ENCODE measurements around the gene TUBGCP3.
"Not testable (repeated sequence)": the region's sequence is repeated elsewhere in the genome, so short reads cannot be mapped to it uniquely, and the experiment has no call there.

Gene TUBGCP3

GRCh38 chr13:112531263-112531794 is 56.6 kb downstream of the TUBGCP3 start:
- DNase-seq (ENCODE audit: low read depth in 1 of 2, low spot score in 1 of 2), result no peak

- DNase-seq (ENCODE audit: low read depth in 1 of 2, low spot score in 1 of 2), result no peak
These were observed 57.1 kb downstream of the TUBGCP3 start for GRCh38 chr13:112530861-112531260.

- no peak for DNase-seq (ENCODE audit: low read depth in 1 of 2, low spot score in 1 of 2)
These were observed 58.7 kb downstream of the TUBGCP3 start for GRCh38 chr13:112529216-112529615.

- DNase-seq (ENCODE audit: low read depth in 1 of 2, low spot score in 1 of 2), result no peak
These were observed 61.7 kb downstream of the TUBGCP3 start for GRCh38 chr13:112526146-112526853.

- DNase-seq (ENCODE audit: low read depth in 1 of 2, low spot score in 1 of 2), result no peak
These were observed 62.5 kb downstream of the TUBGCP3 start for GRCh38 chr13:112525356-112525945.

GRCh38 chr13:112522578-112522977 is 65.4 kb downstream of the TUBGCP3 start:
- no peak for DNase-seq (ENCODE audit: low read depth in 1 of 2, low spot score in 1 of 2)

- no peak for DNase-seq (ENCODE audit: low read depth in 1 of 2, low spot score in 1 of 2)
These were observed 66.8 kb downstream of the TUBGCP3 start for GRCh38 chr13:112521073-112521685.

- no peak for DNase-seq (ENCODE audit: low read depth in 1 of 2, low spot score in 1 of 2)
These were observed 68.4 kb downstream of the TUBGCP3 start for GRCh38 chr13:112519517-112520060.

- no peak for DNase-seq (ENCODE audit: low read depth in 1 of 2, low spot score in 1 of 2)
These were observed 71.7 kb downstream of the TUBGCP3 start for GRCh38 chr13:112516218-112516617.

- no peak for DNase-seq (ENCODE audit: low read depth in 1 of 2, low spot score in 1 of 2)
These were observed 74.2 kb downstream of the TUBGCP3 start for GRCh38 chr13:112513761-112514160.

GRCh38 chr13:112510987-112511685 is 76.8 kb downstream of the TUBGCP3 start:
- DNase-seq (ENCODE audit: low read depth in 1 of 2, low spot score in 1 of 2), result no peak

GRCh38 chr13:112510002-112510780 is 77.8 kb downstream of the TUBGCP3 start:
- DNase-seq (ENCODE audit: low read depth in 1 of 2, low spot score in 1 of 2), result no peak

- DNase-seq (ENCODE audit: low read depth in 1 of 2, low spot score in 1 of 2), result no peak
These were observed 78.8 kb downstream of the TUBGCP3 start for GRCh38 chr13:112509190-112509589.

GRCh38 chr13:112506046-112506445 is 81.9 kb downstream of the TUBGCP3 start:
- no peak for DNase-seq (ENCODE audit: low read depth in 1 of 2, low spot score in 1 of 2)

- DNase-seq (ENCODE audit: low read depth in 1 of 2, low spot score in 1 of 2), result no peak
These were observed 91.8 kb downstream of the TUBGCP3 start for GRCh38 chr13:112496166-112496565.

- no peak for DNase-seq (ENCODE audit: low read depth in 1 of 2, low spot score in 1 of 2)
These were observed 92.5 kb downstream of the TUBGCP3 start for GRCh38 chr13:112495465-112495864.

GRCh38 chr13:112489199-112489598 is 98.8 kb downstream of the TUBGCP3 start:
- DNase-seq (ENCODE audit: low read depth in 1 of 2, low spot score in 1 of 2), result no peak

GRCh38 chr13:112488343-112489050 is 99.5 kb downstream of the TUBGCP3 start:
- DNase-seq (ENCODE audit: low read depth in 1 of 2, low spot score in 1 of 2), result not testable (repeated sequence)

GRCh38 chr13:112487127-112487517 is 100.8 kb downstream of the TUBGCP3 start:
- no peak for DNase-seq (ENCODE audit: low read depth in 1 of 2, low spot score in 1 of 2)
